ENCODE data around the gene MAT1A. TPM values are rescaled to one million over a fixed set of nuclear protein-coding genes. Genes with fewer than 3 reads are reported as not detected.

The MAT1A gene
- total and polyA plus RNA-seq, 2 of the 13 experiments (the other 11 are each of a cell fraction or from before 2014, with no cell fraction given), result 57.1 to 76.9 TPM

- TF ChIP-seq SMAD3 (CRISPR knock-in tag; IDR thresholded peaks at IDR 0.05), result peak; percentile 69
- TF ChIP-seq ZNF441 (CRISPR knock-in tag; IDR thresholded peaks at IDR 0.05; ENCODE audit: borderline replicate concordance), result no peak; the same call in 1 of the 2 replicates
- no peak for TF ChIP-seq ZFP82 (CRISPR knock-in tag; IDR thresholded peaks at IDR 0.05; ENCODE audit: borderline replicate concordance)
- no peak for TF ChIP-seq ARNT2 (CRISPR knock-in tag; IDR thresholded peaks at IDR 0.05; ENCODE audit: low read depth)
- no peak; the same call in 1 of the 2 replicates for TF ChIP-seq KDM5A (IDR thresholded peaks at IDR 0.05; ENCODE audit: borderline replicate concordance, low read length)
- TF ChIP-seq BCL6 (CRISPR knock-in tag; IDR thresholded peaks at IDR 0.05), result peak; percentile 84
- TF ChIP-seq SSRP1 (CRISPR knock-in tag; IDR thresholded peaks at IDR 0.05), result no peak
- no peak for TF ChIP-seq BATF2 (CRISPR knock-in tag; IDR thresholded peaks at IDR 0.05)
- 0 out of 2 replicates have a peak, but pooled peaks have one; percentile 55 for TF ChIP-seq ZNF740 (CRISPR knock-in tag; IDR thresholded peaks at IDR 0.05)
- peak; percentile 90 for TF ChIP-seq KDM6A (CRISPR knock-in tag; IDR thresholded peaks at IDR 0.05; ENCODE audit: low read depth)
- no peak for TF ChIP-seq ZNF20 (CRISPR knock-in tag; IDR thresholded peaks at IDR 0.05)
- TF ChIP-seq ATAD3A (CRISPR knock-in tag; IDR thresholded peaks at IDR 0.05), result no peak
- no peak for TF ChIP-seq THAP7 (CRISPR knock-in tag; IDR thresholded peaks at IDR 0.05)
- no peak for TF ChIP-seq GMEB2 (CRISPR knock-in tag; IDR thresholded peaks at IDR 0.05; ENCODE audit: low read depth)
- no peak for TF ChIP-seq ZBTB39 (CRISPR knock-in tag; IDR thresholded peaks at IDR 0.05)
- TF ChIP-seq ATF1 (CRISPR knock-in tag; IDR thresholded peaks at IDR 0.05), result no peak
- TF ChIP-seq MBNL3 (CRISPR knock-in tag; conservative IDR thresholded peaks at IDR 0.05), result no peak
- no peak for TF ChIP-seq GATAD1 (CRISPR knock-in tag; IDR thresholded peaks at IDR 0.05)
- TF ChIP-seq TBX2 (CRISPR knock-in tag; IDR thresholded peaks at IDR 0.05; ENCODE audit: borderline replicate concordance), result no peak
- TF ChIP-seq NR2F6 (IDR thresholded peaks at IDR 0.05), result peak; percentile 83
- peak; percentile 79 for TF ChIP-seq NR2F6 (CRISPR knock-in tag; IDR thresholded peaks at IDR 0.05)
- TF ChIP-seq ZNF382 (CRISPR knock-in tag; IDR thresholded peaks at IDR 0.05; ENCODE audit: borderline replicate concordance), result no peak
- TF ChIP-seq ZNF615 (CRISPR knock-in tag; IDR thresholded peaks at IDR 0.05; ENCODE audit: borderline replicate concordance), result 0 out of 2 replicates have a peak, but pooled peaks have one; percentile 69
- TF ChIP-seq PHF21A (CRISPR knock-in tag; IDR thresholded peaks at IDR 0.05), result peak; percentile 94
Observed at GRCh38 chr10:80272793-80273522, 16.5 kb downstream of the MAT1A start (continued).

Data from HepG2 (cell line).